Skeletal muscle tissue (tissue), 4 donors: ENCODE data around the gene CNFN. TPM values are rescaled to one million over a fixed set of nuclear protein-coding genes. Genes with fewer than 3 reads are reported as not detected.

Experiments used
- H3K27ac ChIP-seq: one replicate; pipeline ENCODE4 v1.7.0; 2013; ENCODE audit warnings: mild to moderate bottlenecking, low read depth, low read length, inconsistent platforms
- H3K27me3 ChIP-seq, 3 donors: one replicate each; pipeline ENCODE4 v1.7.0; 2013; ENCODE audit warnings: low read length in 3 of 3; ENCODE audit not compliant: control insufficient read depth in 3 of 3, insufficient read depth in 3 of 3
- H3K36me3 ChIP-seq, 3 donors: one replicate each; pipeline ENCODE4 v1.7.0; 2013; ENCODE audit warnings: low read length in 3 of 3; ENCODE audit not compliant: control insufficient read depth in 3 of 3, insufficient read depth in 3 of 3
- H3K4me1 ChIP-seq, 3 donors: one replicate each; pipeline ENCODE4 v1.7.0; 2013; ENCODE audit warnings: low read length in 3 of 3, mild to moderate bottlenecking in 3 of 3; ENCODE audit not compliant: control insufficient read depth in 3 of 3, insufficient read depth in 3 of 3
- H3K4me3 ChIP-seq, 3 donors: one replicate each; pipeline ENCODE4 v1.7.0; 2013; ENCODE audit warnings: low read length in 3 of 3
- H3K9ac ChIP-seq, 3 donors: one replicate each; pipeline ENCODE4 v1.7.0; 2013; ENCODE audit warnings: low read length in 3 of 3, mild to moderate bottlenecking in 3 of 3, moderate library complexity in 2 of 3, low read depth in 1 of 3
- H3K9me3 ChIP-seq, 3 donors: one replicate each; pipeline ENCODE4 v1.7.0; 2013; ENCODE audit warnings: low read length in 3 of 3; ENCODE audit not compliant: control insufficient read depth in 3 of 3
- total RNA-seq: library from RNA; depleted of rRNA; stranded (reverse); fragments of >200 nt; gene quantifications from one replicate; pipeline ENCODE4 v1.2.3, GENCODE V29; 2014
- donor health status: Osteomylitis.

The CNFN gene
- total RNA-seq, 1 donor from 2014 or later = not detected

GRCh38 chr19:42355896-42356295 lies 34.2 kb downstream of the CNFN start:
- H3K9ac ChIP-seq = no peak overlapping the region
- no peak overlapping the region for H3K4me3 ChIP-seq
- H3K4me1 ChIP-seq = no peaks in the 10 kb centered on the region
- H3K27me3 ChIP-seq = no peaks in the 10 kb centered on the region
- H3K36me3 ChIP-seq = peaks cover 58 to 65% (median 59%) of the 10 kb centered on the region in 3 donors
- H3K9me3 ChIP-seq = no peaks in the 10 kb centered on the region
- H3K27ac ChIP-seq = no peak overlapping the region

GRCh38 chr19:42353341-42354015 lies 36.6 kb downstream of the CNFN start:
- H3K27ac ChIP-seq = no peak overlapping the region

GRCh38 chr19:42352301-42353259 lies 37.5 kb downstream of the CNFN start:
- no peak overlapping the region for H3K4me3 ChIP-seq
- H3K36me3 ChIP-seq = peaks cover 56 to 61% (median 61%) of the 10 kb centered on the region in 3 donors
- no peak overlapping the region for H3K9ac ChIP-seq
- no peaks in the 10 kb centered on the region for H3K9me3 ChIP-seq
- no peaks in the 10 kb centered on the region for H3K4me1 ChIP-seq
- H3K27ac ChIP-seq = no peak overlapping the region
- H3K27me3 ChIP-seq = no peaks in the 10 kb centered on the region

More at GRCh38 chr19:42353341-42354015, 36.6 kb downstream of the CNFN start:
- H3K27me3 ChIP-seq = no peaks in the 10 kb centered on the region
- H3K4me3 ChIP-seq = no peak overlapping the region
- no peaks in the 10 kb centered on the region for H3K9me3 ChIP-seq
- H3K4me1 ChIP-seq = no peaks in the 10 kb centered on the region
- H3K9ac ChIP-seq = no peak overlapping the region
- peaks cover 59 to 63% (median 60%) of the 10 kb centered on the region in 3 donors for H3K36me3 ChIP-seq

- Histone ChIP-seq H3K9ac (no peak overlapping the region), H3K4me3 (no peak overlapping the region), H3K27ac (no peak overlapping the region), H3K9me3 (no peaks in the 10 kb centered on the region), H3K4me1 (no peaks in the 10 kb centered on the region), H3K36me3 (peaks cover 44 to 49% (median 48%) of the 10 kb centered on the region in 3 donors), H3K27me3 (no peaks in the 10 kb centered on the region)
Observed at GRCh38 chr19:42351079-42351735, 38.9 kb downstream of the CNFN start.

- H3K9ac ChIP-seq = no peak overlapping the region
- no peak overlapping the region for H3K4me3 ChIP-seq
- no peak overlapping the region for H3K27ac ChIP-seq
- H3K27me3 ChIP-seq = no peaks in the 10 kb centered on the region
- H3K9me3 ChIP-seq = no peaks in the 10 kb centered on the region
- peaks cover 38 to 46% (median 43%) of the 10 kb centered on the region in 3 donors for H3K36me3 ChIP-seq
- H3K4me1 ChIP-seq = no peaks in the 10 kb centered on the region
Observed at GRCh38 chr19:42350417-42350816, 39.7 kb downstream of the CNFN start.

- Histone ChIP-seq H3K27ac (no peak overlapping the region), H3K27me3 (no peaks in the 10 kb centered on the region), H3K36me3 (peaks cover 35 to 43% (median 40%) of the 10 kb centered on the region in 3 donors), H3K4me1 (no peaks in the 10 kb centered on the region), H3K9ac (no peak overlapping the region), H3K4me3 (no peak overlapping the region), H3K9me3 (no peaks in the 10 kb centered on the region)
Observed at GRCh38 chr19:42349378-42350107, 40.6 kb downstream of the CNFN start.

GRCh38 chr19:42348211-42348610 lies 41.9 kb downstream of the CNFN start:
- Histone ChIP-seq H3K4me3 (no peak overlapping the region), H3K9ac (no peak overlapping the region), H3K27me3 (no peaks in the 10 kb centered on the region), H3K27ac (no peak overlapping the region), H3K4me1 (no peaks in the 10 kb centered on the region), H3K9me3 (no peaks in the 10 kb centered on the region), H3K36me3 (peaks cover 29 to 40% (median 32%) of the 10 kb centered on the region in 3 donors)

GRCh38 chr19:42345191-42345812 lies 44.8 kb downstream of the CNFN start:
- Histone ChIP-seq H3K9me3 (no peaks in the 10 kb centered on the region), H3K9ac (no peak overlapping the region), H3K36me3 (peaks cover 21 to 44% (median 21%) of the 10 kb centered on the region in 3 donors), H3K4me3 (no peak overlapping the region), H3K27ac (no peak overlapping the region), H3K27me3 (no peaks in the 10 kb centered on the region), H3K4me1 (no peaks in the 10 kb centered on the region)

GRCh38 chr19:42344336-42344893 lies 45.7 kb downstream of the CNFN start:
- Histone ChIP-seq H3K4me1 (no peaks in the 10 kb centered on the region), H3K4me3 (no peak overlapping the region), H3K27ac (no peak overlapping the region), H3K27me3 (no peaks in the 10 kb centered on the region), H3K9me3 (no peaks in the 10 kb centered on the region), H3K9ac (no peak overlapping the region), H3K36me3 (peaks cover 18 to 37% (median 26%) of the 10 kb centered on the region in 3 donors)
